ENCODE data around the gene SOX4.

DNA sequence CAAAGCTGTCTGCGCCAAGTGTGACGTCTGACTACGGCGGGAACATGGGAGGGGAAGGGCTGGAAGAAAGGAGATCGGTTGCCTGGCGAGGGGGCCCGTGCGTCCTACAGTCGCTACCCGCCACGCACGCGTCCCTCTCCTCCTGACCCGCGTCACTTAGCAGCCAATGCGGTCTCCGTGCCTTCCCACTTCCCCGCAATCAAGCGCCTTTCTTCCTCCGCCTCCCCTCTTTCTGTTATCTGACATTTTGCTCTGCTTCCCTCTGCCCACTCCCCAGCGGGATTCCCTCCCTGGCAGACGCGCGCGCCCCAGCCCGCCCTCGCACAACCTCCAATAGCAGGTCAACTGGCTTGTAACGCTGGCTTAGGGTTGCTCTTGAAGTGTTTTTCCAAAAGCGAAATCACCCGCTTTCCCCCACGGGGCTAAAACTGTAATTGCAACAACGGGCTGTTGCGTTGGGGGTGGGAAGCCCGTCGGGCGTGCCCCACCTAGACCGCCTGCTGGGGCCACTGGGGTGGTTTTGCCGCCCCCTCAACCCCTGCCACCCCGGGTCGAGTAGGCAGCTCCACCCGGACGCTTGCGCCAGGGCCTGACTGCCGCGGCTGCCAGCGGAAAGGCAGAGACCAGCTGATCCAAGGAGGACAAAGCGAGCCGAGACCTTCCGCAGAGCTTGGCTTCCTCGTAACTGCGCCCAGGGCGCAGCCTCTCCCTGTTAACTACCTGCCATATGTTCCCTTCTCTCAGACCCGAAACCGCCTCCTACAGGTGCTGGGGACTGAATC, 6.2 kb upstream of the SOX4 start:
- peak; percentile 85 for TF ChIP-seq PRDM1 (tag by site-specific recombination; IDR thresholded peaks at IDR 0.05)
- peak; percentile 28; the same call in 1 of the 2 replicates for TF ChIP-seq KLF9 (tag by site-specific recombination; IDR thresholded peaks at IDR 0.05; ENCODE audit: low read depth)
- TF ChIP-seq, protein P1, sequence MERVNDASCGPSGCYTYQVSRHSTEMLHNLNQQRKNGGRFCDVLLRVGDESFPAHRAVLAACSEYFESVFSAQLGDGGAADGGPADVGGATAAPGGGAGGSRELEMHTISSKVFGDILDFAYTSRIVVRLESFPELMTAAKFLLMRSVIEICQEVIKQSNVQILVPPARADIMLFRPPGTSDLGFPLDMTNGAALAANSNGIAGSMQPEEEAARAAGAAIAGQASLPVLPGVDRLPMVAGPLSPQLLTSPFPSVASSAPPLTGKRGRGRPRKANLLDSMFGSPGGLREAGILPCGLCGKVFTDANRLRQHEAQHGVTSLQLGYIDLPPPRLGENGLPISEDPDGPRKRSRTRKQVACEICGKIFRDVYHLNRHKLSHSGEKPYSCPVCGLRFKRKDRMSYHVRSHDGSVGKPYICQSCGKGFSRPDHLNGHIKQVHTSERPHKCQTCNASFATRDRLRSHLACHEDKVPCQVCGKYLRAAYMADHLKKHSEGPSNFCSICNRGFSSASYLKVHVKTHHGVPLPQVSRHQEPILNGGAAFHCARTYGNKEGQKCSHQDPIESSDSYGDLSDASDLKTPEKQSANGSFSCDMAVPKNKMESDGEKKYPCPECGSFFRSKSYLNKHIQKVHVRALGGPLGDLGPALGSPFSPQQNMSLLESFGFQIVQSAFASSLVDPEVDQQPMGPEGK (tag by site-specific recombination; IDR thresholded peaks at IDR 0.05), result peak; percentile 73
- TF ChIP-seq ZNF561 (tag by site-specific recombination; IDR thresholded peaks at IDR 0.05; ENCODE audit: borderline replicate concordance), result 0 out of 2 replicates have a peak, but pooled peaks have one; percentile 33
- TF ChIP-seq ZNF239 (tag by site-specific recombination; IDR thresholded peaks at IDR 0.05), result no peak
- no peak for TF ChIP-seq ZNF423 (tag by site-specific recombination; IDR thresholded peaks at IDR 0.05)
- TF ChIP-seq, protein P2, sequence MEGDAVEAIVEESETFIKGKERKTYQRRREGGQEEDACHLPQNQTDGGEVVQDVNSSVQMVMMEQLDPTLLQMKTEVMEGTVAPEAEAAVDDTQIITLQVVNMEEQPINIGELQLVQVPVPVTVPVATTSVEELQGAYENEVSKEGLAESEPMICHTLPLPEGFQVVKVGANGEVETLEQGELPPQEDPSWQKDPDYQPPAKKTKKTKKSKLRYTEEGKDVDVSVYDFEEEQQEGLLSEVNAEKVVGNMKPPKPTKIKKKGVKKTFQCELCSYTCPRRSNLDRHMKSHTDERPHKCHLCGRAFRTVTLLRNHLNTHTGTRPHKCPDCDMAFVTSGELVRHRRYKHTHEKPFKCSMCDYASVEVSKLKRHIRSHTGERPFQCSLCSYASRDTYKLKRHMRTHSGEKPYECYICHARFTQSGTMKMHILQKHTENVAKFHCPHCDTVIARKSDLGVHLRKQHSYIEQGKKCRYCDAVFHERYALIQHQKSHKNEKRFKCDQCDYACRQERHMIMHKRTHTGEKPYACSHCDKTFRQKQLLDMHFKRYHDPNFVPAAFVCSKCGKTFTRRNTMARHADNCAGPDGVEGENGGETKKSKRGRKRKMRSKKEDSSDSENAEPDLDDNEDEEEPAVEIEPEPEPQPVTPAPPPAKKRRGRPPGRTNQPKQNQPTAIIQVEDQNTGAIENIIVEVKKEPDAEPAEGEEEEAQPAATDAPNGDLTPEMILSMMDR (tag by site-specific recombination; IDR thresholded peaks at IDR 0.05), result peak; percentile 71
- no peak for TF ChIP-seq ZNF37A (tag by site-specific recombination; IDR thresholded peaks at IDR 0.05)
- TF ChIP-seq IKZF3 (tag by site-specific recombination; IDR thresholded peaks at IDR 0.05), result peak; percentile 74; the same call in 1 of the 2 replicates
- no peak for TF ChIP-seq GFI1B (tag by site-specific recombination; IDR thresholded peaks at IDR 0.05)
- TF ChIP-seq, protein P3, sequence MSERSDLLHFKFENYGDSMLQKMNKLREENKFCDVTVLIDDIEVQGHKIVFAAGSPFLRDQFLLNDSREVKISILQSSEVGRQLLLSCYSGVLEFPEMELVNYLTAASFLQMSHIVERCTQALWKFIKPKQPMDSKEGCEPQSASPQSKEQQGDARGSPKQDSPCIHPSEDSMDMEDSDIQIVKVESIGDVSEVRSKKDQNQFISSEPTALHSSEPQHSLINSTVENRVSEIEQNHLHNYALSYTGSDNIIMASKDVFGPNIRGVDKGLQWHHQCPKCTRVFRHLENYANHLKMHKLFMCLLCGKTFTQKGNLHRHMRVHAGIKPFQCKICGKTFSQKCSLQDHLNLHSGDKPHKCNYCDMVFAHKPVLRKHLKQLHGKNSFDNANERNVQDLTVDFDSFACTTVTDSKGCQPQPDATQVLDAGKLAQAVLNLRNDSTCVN (tag by site-specific recombination; optimal IDR thresholded peaks at IDR 0.05), result no peak
- TF ChIP-seq ZNF660 (tag by site-specific recombination; IDR thresholded peaks at IDR 0.05), result peak; percentile 47; the same call in 1 of the 2 replicates
- TF ChIP-seq ZNF350 (tag by site-specific recombination; IDR thresholded peaks at IDR 0.05), result no peak
- no peak; the same call in 1 of the 2 replicates for TF ChIP-seq HOXA7 (CRISPR knock-in tag; IDR thresholded peaks at IDR 0.05; ENCODE audit: borderline replicate concordance)
